Activated naive CD4-positive, alpha-beta T cell treated with anti-CD3 and anti-CD28 coated beads for 36 hours (primary cell): ENCODE measurements around the gene LAMP5. TPM values are rescaled to one million over a fixed set of nuclear protein-coding genes. Genes with fewer than 3 reads are reported as not detected.

Experiments
- CTCF ChIA-PET: fragments of 350-600 bp; sonication (Branson Sonifier 250); formaldehyde crosslinking; loops from one replicate; lab custom pipeline; 2021; ENCODE audit warnings: antibody characterized with exemption; lab: Charles Lee
- DNase-seq: peaks from one replicate; pipeline ENCODE4 v3.0.0-alpha.2; 2020
- H3K27ac Mint-ChIP-seq: one replicate; pipeline ENCODE4 v1.8.0; 2021; ENCODE audit warnings: mild to moderate bottlenecking, mixed read lengths
- H3K27me3 Mint-ChIP-seq: one replicate; pipeline ENCODE4 v1.8.0; 2021; ENCODE audit warnings: low read depth, mixed read lengths
- H3K36me3 Mint-ChIP-seq: one replicate; pipeline ENCODE4 v1.8.0; 2021; ENCODE audit warnings: low read depth, mixed read lengths
- H3K4me1 Mint-ChIP-seq: one replicate; pipeline ENCODE4 v1.8.0; 2021; ENCODE audit warnings: low read depth, mixed read lengths
- H3K4me3 Mint-ChIP-seq: one replicate; pipeline ENCODE4 v1.8.0; 2021; ENCODE audit warnings: mild to moderate bottlenecking, moderate library complexity, mixed read lengths
- H3K9me3 Mint-ChIP-seq: one replicate; pipeline ENCODE4 v1.8.0; 2021; ENCODE audit warnings: mixed read lengths
- intact Hi-C: fragments of 100-400 bp; cut with micrococcal nuclease; formaldehyde crosslinking; loops from one replicate; pipeline ENCODE4 v1.15.1; 2023
- total RNA-seq, 2 experiments: library from RNA; stranded (reverse); gene quantifications; one replicate each; pipeline ENCODE4 v1.2.3, GENCODE V29; 2021

Gene LAMP5
- total RNA-seq, 2 experiments from 2014 or later = not detected

- H3K27me3 Mint-ChIP-seq = peaks cover 9% of the 10 kb centered on the region
- intact Hi-C loops = no loop called here
- peaks cover 3% of the 10 kb centered on the region for H3K9me3 Mint-ChIP-seq
- H3K4me3 Mint-ChIP-seq = no peak overlapping the region
- no peak for DNase-seq
- no peak overlapping the region for H3K27ac Mint-ChIP-seq
- CTCF ChIA-PET = no interaction called here
- no peaks in the 10 kb centered on the region for H3K4me1 Mint-ChIP-seq
- H3K36me3 Mint-ChIP-seq = no peaks in the 10 kb centered on the region
Measured at GRCh38 chr20:9557411-9557810, 43.0 kb downstream of the LAMP5 start.

GRCh38 chr20:9565910-9566550 lies 51.6 kb downstream of the LAMP5 start:
- no peaks in the 10 kb centered on the region for H3K9me3 Mint-ChIP-seq
- H3K27ac Mint-ChIP-seq = no peak overlapping the region
- H3K36me3 Mint-ChIP-seq = no peaks in the 10 kb centered on the region
- no peak for DNase-seq
- no peaks in the 10 kb centered on the region for H3K4me1 Mint-ChIP-seq
- CTCF ChIA-PET = no interaction called here
- H3K27me3 Mint-ChIP-seq = no peaks in the 10 kb centered on the region
- no peak overlapping the region for H3K4me3 Mint-ChIP-seq
- intact Hi-C loops = no loop called here

GRCh38 chr20:9566977-9567376 lies 52.6 kb downstream of the LAMP5 start:
- no peak overlapping the region for H3K4me3 Mint-ChIP-seq
- intact Hi-C loops = no loop called here
- DNase-seq = no peak
- H3K27ac Mint-ChIP-seq = no peak overlapping the region
- H3K4me1 Mint-ChIP-seq = no peaks in the 10 kb centered on the region
- CTCF ChIA-PET = no interaction called here
- no peaks in the 10 kb centered on the region for H3K36me3 Mint-ChIP-seq
- H3K27me3 Mint-ChIP-seq = no peaks in the 10 kb centered on the region
- H3K9me3 Mint-ChIP-seq = no peaks in the 10 kb centered on the region

GRCh38 chr20:9570612-9571011 lies 56.2 kb downstream of the LAMP5 start:
- no peak overlapping the region for H3K27ac Mint-ChIP-seq
- H3K4me1 Mint-ChIP-seq = no peaks in the 10 kb centered on the region
- no peaks in the 10 kb centered on the region for H3K36me3 Mint-ChIP-seq
- CTCF ChIA-PET = no interaction called here
- no peak overlapping the region for H3K4me3 Mint-ChIP-seq
- peaks cover 4% of the 10 kb centered on the region for H3K27me3 Mint-ChIP-seq
- no peaks in the 10 kb centered on the region for H3K9me3 Mint-ChIP-seq
- intact Hi-C loops = no loop called here
- DNase-seq = no peak

GRCh38 chr20:9571783-9572182 lies 57.4 kb downstream of the LAMP5 start:
- CTCF ChIA-PET = no interaction called here
- no peaks in the 10 kb centered on the region for H3K36me3 Mint-ChIP-seq
- intact Hi-C loops = no loop called here

GRCh38 chr20:9572670-9573069 lies 58.3 kb downstream of the LAMP5 start:
- CTCF ChIA-PET = interaction anchor here (1.0 kb wide), 1 partner anchor 11 kb away, joined by 3 read pairs; no protein-coding TSS in a partner anchor
- no peaks in the 10 kb centered on the region for H3K4me1 Mint-ChIP-seq
- no peaks in the 10 kb centered on the region for H3K9me3 Mint-ChIP-seq
- no peak overlapping the region for H3K4me3 Mint-ChIP-seq
- intact Hi-C loops = no loop called here
- no peak overlapping the region for H3K27ac Mint-ChIP-seq
- DNase-seq = no peak
- H3K36me3 Mint-ChIP-seq = no peaks in the 10 kb centered on the region
- H3K27me3 Mint-ChIP-seq = peaks cover 4% of the 10 kb centered on the region

More at GRCh38 chr20:9571783-9572182, 57.4 kb downstream of the LAMP5 start:
- Mint-ChIP-seq H3K4me1 (no peaks in the 10 kb centered on the region), H3K4me3 (no peak overlapping the region), H3K27ac (no peak overlapping the region), H3K27me3 (peaks cover 4% of the 10 kb centered on the region), H3K9me3 (no peaks in the 10 kb centered on the region)
- no peak for DNase-seq

- H3K4me1 Mint-ChIP-seq = no peaks in the 10 kb centered on the region
Measured at GRCh38 chr20:9573335-9574151, 59.2 kb downstream of the LAMP5 start.

GRCh38 chr20:9574181-9574580 lies 59.8 kb downstream of the LAMP5 start:
- intact Hi-C loops = no loop called here
- CTCF ChIA-PET = no interaction called here

More at GRCh38 chr20:9573335-9574151, 59.2 kb downstream of the LAMP5 start:
- intact Hi-C loops = no loop called here
- Mint-ChIP-seq H3K27ac (no peak overlapping the region), H3K9me3 (no peaks in the 10 kb centered on the region), H3K27me3 (peaks cover 4% of the 10 kb centered on the region), H3K36me3 (no peaks in the 10 kb centered on the region), H3K4me3 (no peak overlapping the region)
- DNase-seq = no peak
- CTCF ChIA-PET = interaction anchor here (1.0 kb wide), 1 partner anchor 10 kb away, joined by 3 read pairs; no protein-coding TSS in a partner anchor

GRCh38 chr20:9574776-9575175 lies 60.4 kb downstream of the LAMP5 start:
- Mint-ChIP-seq H3K27me3 (peaks cover 4% of the 10 kb centered on the region), H3K36me3 (no peaks in the 10 kb centered on the region), H3K27ac (no peak overlapping the region), H3K9me3 (no peaks in the 10 kb centered on the region), H3K4me3 (no peak overlapping the region), H3K4me1 (no peaks in the 10 kb centered on the region)
- CTCF ChIA-PET = no interaction called here
- intact Hi-C loops = no loop called here
- no peak for DNase-seq

More at GRCh38 chr20:9574181-9574580, 59.8 kb downstream of the LAMP5 start:
- Mint-ChIP-seq H3K27me3 (peaks cover 4% of the 10 kb centered on the region), H3K4me1 (no peaks in the 10 kb centered on the region), H3K4me3 (no peak overlapping the region), H3K27ac (no peak overlapping the region), H3K9me3 (no peaks in the 10 kb centered on the region), H3K36me3 (no peaks in the 10 kb centered on the region)
- DNase-seq = no peak

GRCh38 chr20:9575836-9576235 lies 61.4 kb downstream of the LAMP5 start:
- no peak overlapping the region for H3K4me3 Mint-ChIP-seq
- DNase-seq = no peak
- no peak overlapping the region for H3K27ac Mint-ChIP-seq
- H3K36me3 Mint-ChIP-seq = no peaks in the 10 kb centered on the region
- CTCF ChIA-PET = no interaction called here
- H3K9me3 Mint-ChIP-seq = no peaks in the 10 kb centered on the region
- no peaks in the 10 kb centered on the region for H3K4me1 Mint-ChIP-seq
- peaks cover 4% of the 10 kb centered on the region for H3K27me3 Mint-ChIP-seq
- intact Hi-C loops = no loop called here

GRCh38 chr20:9576695-9577094 lies 62.3 kb downstream of the LAMP5 start:
- Mint-ChIP-seq H3K9me3 (no peaks in the 10 kb centered on the region), H3K4me3 (no peak overlapping the region), H3K27ac (no peak overlapping the region), H3K4me1 (no peaks in the 10 kb centered on the region), H3K36me3 (no peaks in the 10 kb centered on the region), H3K27me3 (peaks cover 4% of the 10 kb centered on the region)
- CTCF ChIA-PET = no interaction called here
- intact Hi-C loops = no loop called here
- DNase-seq = no peak

- Mint-ChIP-seq H3K4me3 (no peak overlapping the region), H3K36me3 (no peaks in the 10 kb centered on the region), H3K27me3 (peaks cover 4% of the 10 kb centered on the region), H3K27ac (no peak overlapping the region), H3K4me1 (no peaks in the 10 kb centered on the region), H3K9me3 (no peaks in the 10 kb centered on the region)
- CTCF ChIA-PET = no interaction called here
- intact Hi-C loops = no loop called here
- DNase-seq = no peak
Measured at GRCh38 chr20:9577397-9577796, 63.0 kb downstream of the LAMP5 start.

GRCh38 chr20:9578594-9578993 lies 64.2 kb downstream of the LAMP5 start:
- H3K27me3 Mint-ChIP-seq = peaks cover under 1% of the 10 kb centered on the region
- no peak for DNase-seq
- H3K36me3 Mint-ChIP-seq = no peaks in the 10 kb centered on the region
- no peaks in the 10 kb centered on the region for H3K4me1 Mint-ChIP-seq
- no peak overlapping the region for H3K4me3 Mint-ChIP-seq
- intact Hi-C loops = no loop called here
- CTCF ChIA-PET = no interaction called here
- H3K27ac Mint-ChIP-seq = no peak overlapping the region
- H3K9me3 Mint-ChIP-seq = peaks cover 2% of the 10 kb centered on the region
